Kidney (tissue), 14 donors: ENCODE measurements around the gene HIPK2. TPM values are rescaled to one million over a fixed set of nuclear protein-coding genes. Genes with fewer than 3 reads are reported as not detected.

Experiments used
- DNase-seq, 5 donors: peaks; one replicate each; pipeline ENCODE4 v3.0.0-alpha.2; 2013 to 2020
- FAIRE-seq: peaks from 2 replicates; lab custom pipeline; 2012; peaks lifted over from hg19 to GRCh38; lab: Jason Lieb, UNC
- H3K27ac ChIP-seq, 2 donors: one replicate each; pipeline ENCODE4 v1.7.0; 2013; ENCODE audit warnings: low read depth in 2 of 2, low read length in 2 of 2, inconsistent platforms in 1 of 2
- H3K27me3 ChIP-seq: one replicate; pipeline ENCODE4 v1.7.1; 2013; ENCODE audit warnings: low read length, inconsistent platforms; ENCODE audit not compliant: control insufficient read depth, insufficient read depth
- H3K36me3 ChIP-seq, 3 donors: one replicate each; pipeline versions ENCODE4 v1.7.0 to v1.7.1; 2013; ENCODE audit warnings: low read length in 3 of 3, control low read depth in 1 of 3, inconsistent platforms in 1 of 3; ENCODE audit not compliant: insufficient read depth in 3 of 3, control insufficient read depth in 2 of 3
- H3K4me1 ChIP-seq, 3 donors: one replicate each; pipeline versions ENCODE4 v1.7.0 to v1.7.1; 2013; ENCODE audit warnings: low read length in 3 of 3, inconsistent platforms in 1 of 3, low read depth in 1 of 3; ENCODE audit not compliant: control insufficient read depth in 2 of 3, insufficient read depth in 2 of 3
- H3K4me3 ChIP-seq, 3 donors: one replicate each; pipeline versions ENCODE4 v1.7.0 to v1.8.1; 2013; ENCODE audit warnings: low read length in 3 of 3, control low read depth in 1 of 3, inconsistent platforms in 1 of 3
- H3K9ac ChIP-seq, 3 donors: one replicate each; pipeline versions ENCODE4 v1.7.0 to v1.7.1; 2013; ENCODE audit warnings: low read length in 3 of 3, control low read depth in 1 of 3, inconsistent platforms in 1 of 3
- H3K9me3 ChIP-seq, 3 donors: one replicate each; pipeline versions ENCODE4 v1.7.0 to v1.7.1; 2013; ENCODE audit warnings: low read length in 3 of 3, control low read depth in 1 of 3, inconsistent platforms in 1 of 3; ENCODE audit not compliant: control insufficient read depth in 2 of 3, insufficient read depth in 1 of 3
- intact Hi-C: fragments of 100-400 bp; cut with DNase I; formaldehyde crosslinking; loops from one replicate; pipeline ENCODE4 v1.11.1; 2022
- polyA plus RNA-seq: library from polyadenylated mRNA; stranded (reverse); fragments of 350-450 nt; fragmentation: Illumina TruSeq; extraction: RNeasy Lipid Tissue Mini Kit (QIAGEN cat#74804); gene quantifications from one replicate; pipeline ENCODE4 v1.2.3, GENCODE V29; 2014; ENCODE audit warnings: low read depth, low replicate concordance; ENCODE audit not compliant: insufficient read depth
- total RNA-seq: library from RNA; stranded (reverse); fragmentation: NEBNext Ultra II Directional; extraction: Animal tissue kit (Norgen Biotek cat#: 25700); gene quantifications from one replicate; pipeline ENCODE4 v1.2.1, GENCODE V29; 2021
- TF ChIP-seq, protein P1 (sequence below): IDR thresholded peaks from 3 replicates; pipeline ENCODE4 v1.5.1; 2012; ENCODE audit warnings: mild to moderate bottlenecking, moderate library complexity, borderline replicate concordance; ENCODE audit not compliant: insufficient read depth; ENCODE audit errors: extremely low read depth
- donor health status: control.
- donor health status: control.
- donor health status: control.
- donor health status: control.
- donor health status: control.
- donor health status: DM: yes; HTN: yes; CAD: no.
- donor health status: Normal renal cell carcinoma (clear cell type).

Gene HIPK2
- total and polyA plus RNA-seq, 2 donors from 2014 or later, result 9.6 to 153 TPM

DNA sequence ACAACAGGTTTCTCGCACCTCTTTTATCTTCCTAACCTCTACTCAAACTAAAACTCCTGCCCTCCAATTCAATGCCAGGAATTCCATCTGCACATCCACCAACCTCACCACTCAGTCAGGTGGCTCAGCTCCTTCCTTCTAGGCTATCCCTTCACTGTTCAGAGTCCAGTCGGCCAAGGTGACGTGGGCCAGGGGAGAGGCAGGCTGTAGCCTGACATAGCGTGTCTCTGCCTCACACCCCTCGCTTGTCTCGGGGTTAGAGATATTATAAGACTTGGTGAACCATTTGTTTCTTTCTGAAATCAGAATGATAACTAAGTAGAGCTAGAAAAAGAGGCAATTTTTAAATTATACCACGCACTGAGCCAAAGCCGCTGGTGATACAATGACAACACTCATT, 31.1 kb downstream of the HIPK2 start:
- Histone ChIP-seq H3K36me3 (no peaks in the 10 kb centered on the region), H3K27me3 (no peaks in the 10 kb centered on the region), H3K4me1 (peaks cover 8 to 55% (median 44%) of the 10 kb centered on the region in 3 donors), H3K9me3 (no peaks in the 10 kb centered on the region), H3K4me3 (no peak overlapping the region), H3K9ac (no peak overlapping the region), H3K27ac (peak overlapping the region; percentile 0 to 43)
- no peak for FAIRE-seq
- DNase-seq, result no peak
- TF ChIP-seq, protein P1, sequence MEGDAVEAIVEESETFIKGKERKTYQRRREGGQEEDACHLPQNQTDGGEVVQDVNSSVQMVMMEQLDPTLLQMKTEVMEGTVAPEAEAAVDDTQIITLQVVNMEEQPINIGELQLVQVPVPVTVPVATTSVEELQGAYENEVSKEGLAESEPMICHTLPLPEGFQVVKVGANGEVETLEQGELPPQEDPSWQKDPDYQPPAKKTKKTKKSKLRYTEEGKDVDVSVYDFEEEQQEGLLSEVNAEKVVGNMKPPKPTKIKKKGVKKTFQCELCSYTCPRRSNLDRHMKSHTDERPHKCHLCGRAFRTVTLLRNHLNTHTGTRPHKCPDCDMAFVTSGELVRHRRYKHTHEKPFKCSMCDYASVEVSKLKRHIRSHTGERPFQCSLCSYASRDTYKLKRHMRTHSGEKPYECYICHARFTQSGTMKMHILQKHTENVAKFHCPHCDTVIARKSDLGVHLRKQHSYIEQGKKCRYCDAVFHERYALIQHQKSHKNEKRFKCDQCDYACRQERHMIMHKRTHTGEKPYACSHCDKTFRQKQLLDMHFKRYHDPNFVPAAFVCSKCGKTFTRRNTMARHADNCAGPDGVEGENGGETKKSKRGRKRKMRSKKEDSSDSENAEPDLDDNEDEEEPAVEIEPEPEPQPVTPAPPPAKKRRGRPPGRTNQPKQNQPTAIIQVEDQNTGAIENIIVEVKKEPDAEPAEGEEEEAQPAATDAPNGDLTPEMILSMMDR, result no peak
- intact Hi-C loops, result no loop called here

DNA sequence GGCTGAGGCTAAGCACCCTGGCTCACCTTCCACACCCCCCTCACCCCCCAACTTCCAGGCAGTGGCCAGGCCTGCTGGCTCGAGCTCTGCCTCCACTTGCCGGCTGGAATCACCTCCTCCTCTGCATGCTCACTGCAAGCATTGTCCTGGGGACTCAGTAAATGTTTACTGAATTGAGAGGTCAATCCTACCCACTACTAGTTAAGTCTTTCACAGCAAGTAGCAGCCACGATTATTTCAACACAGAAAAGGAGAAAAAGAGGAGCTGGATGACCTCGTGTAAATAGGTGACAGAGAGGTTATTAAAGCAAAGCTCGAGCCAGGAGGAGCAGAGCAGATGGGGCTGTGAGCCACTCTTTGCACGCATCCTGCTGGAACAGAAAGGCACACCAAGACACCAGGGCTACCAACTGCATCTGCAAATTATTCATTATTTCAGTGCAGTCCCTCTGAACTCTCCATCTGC, 32.1 kb downstream of the HIPK2 start:
- Histone ChIP-seq H3K9me3 (no peaks in the 10 kb centered on the region), H3K4me1 (peaks cover 8 to 60% (median 52%) of the 10 kb centered on the region in 3 donors), H3K36me3 (no peaks in the 10 kb centered on the region), H3K27me3 (no peaks in the 10 kb centered on the region), H3K27ac (peak overlapping the region; percentile 43 to 73), H3K4me3 (no peak overlapping the region), H3K9ac (peak overlapping the region in 1 of 3 donors; percentile 51)
- intact Hi-C loops, result no loop called here
- TF ChIP-seq, protein P1, result no peak
- FAIRE-seq (no peak), DNase-seq (peak in 3 of 5 donors; percentile 39 to 87 (median 66))

DNA sequence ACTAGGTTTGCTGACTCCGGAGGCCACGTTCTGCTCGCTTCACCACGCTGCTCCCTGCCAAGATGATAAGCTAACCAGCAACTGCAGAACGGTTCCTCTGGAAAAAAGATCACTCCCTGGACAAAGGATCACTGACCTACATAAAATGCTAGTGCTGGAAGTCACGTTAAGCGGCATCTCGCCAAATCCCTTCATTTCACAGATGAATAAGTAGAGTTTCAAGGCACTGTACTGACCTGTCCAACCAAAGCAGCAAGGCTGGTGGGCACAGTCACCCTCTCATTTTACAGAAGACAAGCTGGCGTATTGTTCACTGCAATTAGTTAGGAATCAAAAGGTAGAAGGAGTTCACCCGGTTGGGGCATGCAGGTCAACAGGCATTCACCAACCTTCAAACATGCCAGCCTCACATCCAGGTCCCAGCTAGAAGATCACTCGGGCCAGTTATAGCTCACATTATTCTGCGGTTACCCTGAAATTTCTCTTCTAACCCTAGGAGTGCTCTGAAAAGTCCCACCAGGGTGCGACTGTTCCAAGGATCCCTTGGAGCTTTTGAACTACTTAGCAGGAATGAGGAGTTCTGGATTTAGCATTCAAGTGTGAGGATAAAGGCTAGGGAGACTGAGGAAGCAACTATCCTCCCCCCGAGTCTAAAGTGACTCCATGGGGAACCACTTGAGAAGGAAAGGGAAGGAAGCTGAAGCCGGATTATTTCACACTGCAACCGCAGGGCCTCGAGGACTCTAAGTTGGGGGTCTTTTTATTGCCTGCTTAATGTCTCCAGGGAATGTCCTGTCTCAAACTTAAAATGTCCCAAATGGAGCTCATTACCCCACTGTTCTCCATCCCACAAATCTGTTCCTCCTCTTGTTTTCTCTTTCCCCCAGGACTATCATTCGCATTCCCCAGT, 32.8 kb downstream of the HIPK2 start:
- TF ChIP-seq, protein P1, result no peak
- Histone ChIP-seq H3K4me1 (peaks cover 8 to 62% (median 58%) of the 10 kb centered on the region in 3 donors), H3K27me3 (no peaks in the 10 kb centered on the region), H3K9me3 (no peaks in the 10 kb centered on the region), H3K36me3 (no peaks in the 10 kb centered on the region), H3K4me3 (peak overlapping the region in 1 of 3 donors; percentile 15), H3K27ac (peak overlapping the region; percentile 43 to 73), H3K9ac (peak overlapping the region in 1 of 3 donors; percentile 51)
- DNase-seq, result peak in 2 of 5 donors; percentile 48 to 87
- no peak for FAIRE-seq
- intact Hi-C loops, result no loop called here
